ENCODE measurements around the gene C2CD4A.

The C2CD4A gene

DNA sequence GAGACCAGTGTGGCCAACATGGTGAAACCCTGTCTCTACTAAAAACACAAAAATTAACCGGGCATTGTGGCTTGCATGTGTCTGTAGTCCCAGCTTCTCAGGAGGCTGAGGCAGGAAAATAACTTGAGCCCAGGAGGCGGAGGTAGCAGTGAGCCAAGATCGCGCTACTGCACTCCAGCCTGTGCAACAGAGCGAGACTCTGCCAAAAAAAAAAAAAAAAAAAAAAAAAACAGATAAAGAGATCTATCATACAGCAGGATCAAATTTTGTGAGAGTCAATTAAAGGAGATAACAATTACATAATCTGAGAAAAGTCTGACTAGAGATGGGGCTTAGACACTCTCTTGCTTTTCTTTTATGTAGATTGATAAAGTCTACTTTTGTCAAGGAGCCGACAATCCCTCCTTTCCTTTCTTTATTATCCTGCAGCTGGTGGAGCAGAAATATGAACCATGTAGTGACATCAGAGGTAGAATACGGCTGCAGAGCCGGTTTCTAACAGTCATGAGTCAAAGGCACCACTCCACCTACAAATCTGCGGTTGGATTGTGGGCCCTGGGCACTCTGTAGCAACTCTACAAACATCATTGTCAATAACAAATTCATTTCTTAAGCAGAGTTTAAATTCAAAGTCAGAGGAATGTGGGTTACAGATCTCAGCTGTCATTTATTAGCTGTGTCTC lies 9.0 kb downstream of the C2CD4A start:
- Mint-ChIP-seq H3K4me3 (no peak overlapping the region), H3K36me3 (no peaks in the 10 kb centered on the region), H3K27ac (no peak overlapping the region), H3K9me3 (no peaks in the 10 kb centered on the region), H3K27me3 (peaks cover 2% of the 10 kb centered on the region), H3K4me1 (no peaks in the 10 kb centered on the region)

DNA sequence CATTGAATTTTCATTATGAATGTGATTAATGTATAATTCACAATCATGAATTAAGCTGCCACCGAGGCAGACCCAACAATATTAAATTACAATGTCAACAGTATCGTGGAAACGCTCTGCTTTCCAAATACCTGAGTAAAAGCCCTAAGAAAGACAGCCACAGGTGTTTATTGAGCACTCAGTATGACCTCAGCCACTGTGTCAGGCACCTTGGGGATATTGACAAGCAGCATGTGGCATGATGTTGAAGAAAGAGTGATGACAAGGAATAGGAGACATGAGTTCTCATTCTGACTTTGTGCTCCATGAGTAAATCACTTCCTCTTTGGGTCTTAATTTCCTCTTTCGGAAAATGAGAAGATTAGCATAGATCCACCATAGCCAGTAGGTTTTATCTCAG lies 12.8 kb downstream of the C2CD4A start:
- no peaks in the 10 kb centered on the region for H3K9me3 Mint-ChIP-seq
- H3K4me3 Mint-ChIP-seq, result no peak overlapping the region
- no peaks in the 10 kb centered on the region for H3K36me3 Mint-ChIP-seq
- no peak overlapping the region for H3K27ac Mint-ChIP-seq
- no peaks in the 10 kb centered on the region for H3K27me3 Mint-ChIP-seq
- no peaks in the 10 kb centered on the region for H3K4me1 Mint-ChIP-seq

DNA sequence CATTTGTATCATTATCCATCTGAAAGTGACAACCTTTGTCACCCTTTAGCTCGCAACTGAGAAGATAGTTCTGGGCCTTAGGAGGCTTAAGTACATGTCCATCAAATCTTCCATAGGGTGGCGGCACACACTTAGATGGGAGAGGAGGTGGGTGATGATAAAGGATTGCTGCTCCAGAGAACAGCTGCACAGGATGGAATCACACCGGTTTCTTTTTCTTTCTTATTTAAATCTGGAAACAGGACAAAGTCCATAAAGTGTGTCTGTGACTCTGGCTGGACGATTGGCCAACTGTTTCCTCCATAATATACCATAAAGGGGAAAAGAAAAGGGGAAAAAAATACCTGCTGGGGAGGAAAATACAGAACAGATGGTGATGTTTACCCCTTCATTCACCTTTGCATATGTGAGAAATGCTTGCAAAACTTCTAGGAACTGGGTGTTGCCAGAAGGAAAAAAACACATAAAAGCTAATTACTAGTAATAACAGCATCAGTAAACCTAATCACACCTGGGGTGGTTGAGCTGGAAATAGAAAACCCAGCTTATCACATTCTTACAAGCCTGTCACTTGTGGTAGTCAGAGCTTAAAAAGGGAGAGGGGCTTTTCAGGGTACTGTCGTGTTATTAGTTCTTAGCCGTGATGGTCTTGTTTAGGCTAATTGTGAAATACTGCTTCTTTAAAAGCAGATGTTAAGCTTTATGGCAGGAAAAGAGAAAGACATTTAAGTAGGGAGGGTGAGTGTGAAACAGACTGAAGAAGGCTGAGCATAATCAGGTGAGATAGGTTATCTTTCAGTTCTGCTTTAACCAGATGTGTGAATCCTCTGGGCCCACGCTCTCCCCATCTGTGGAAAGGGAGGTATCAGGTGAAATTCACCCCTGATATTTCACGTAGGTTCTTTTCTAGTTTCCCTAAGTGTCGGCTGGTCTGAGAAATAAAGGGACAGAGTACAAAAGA lies 16.7 kb downstream of the C2CD4A start:
- H3K4me1 Mint-ChIP-seq, result no peaks in the 10 kb centered on the region
- no peak overlapping the region for H3K4me3 Mint-ChIP-seq
- H3K27ac Mint-ChIP-seq, result no peak overlapping the region
- no peaks in the 10 kb centered on the region for H3K36me3 Mint-ChIP-seq
- H3K27me3 Mint-ChIP-seq, result no peaks in the 10 kb centered on the region
- H3K9me3 Mint-ChIP-seq, result no peaks in the 10 kb centered on the region

DNA sequence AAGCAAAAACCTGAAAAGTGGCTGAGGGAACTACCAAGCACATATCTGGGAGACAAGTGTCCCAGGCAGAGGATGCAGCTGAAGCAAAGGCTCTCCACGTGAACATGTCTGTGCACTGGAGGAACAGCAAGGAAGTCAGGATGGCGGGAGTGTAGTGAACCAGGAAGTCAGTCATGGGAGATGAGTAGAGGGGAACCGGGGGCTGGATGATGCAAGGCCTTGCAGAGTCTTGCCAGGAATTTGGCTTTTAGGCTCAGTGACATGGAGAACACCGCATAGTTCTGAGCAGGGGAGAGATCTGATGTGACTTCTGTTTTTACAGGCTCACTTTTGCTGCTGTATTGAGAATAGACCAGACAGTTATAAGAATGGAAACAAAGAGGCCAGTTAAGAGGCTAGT lies 19.0 kb downstream of the C2CD4A start:
- H3K9me3 Mint-ChIP-seq, result no peaks in the 10 kb centered on the region
- no peaks in the 10 kb centered on the region for H3K36me3 Mint-ChIP-seq
- H3K27me3 Mint-ChIP-seq, result peaks cover 1% of the 10 kb centered on the region
- H3K27ac Mint-ChIP-seq, result no peak overlapping the region
- no peaks in the 10 kb centered on the region for H3K4me1 Mint-ChIP-seq
- H3K4me3 Mint-ChIP-seq, result no peak overlapping the region

DNA sequence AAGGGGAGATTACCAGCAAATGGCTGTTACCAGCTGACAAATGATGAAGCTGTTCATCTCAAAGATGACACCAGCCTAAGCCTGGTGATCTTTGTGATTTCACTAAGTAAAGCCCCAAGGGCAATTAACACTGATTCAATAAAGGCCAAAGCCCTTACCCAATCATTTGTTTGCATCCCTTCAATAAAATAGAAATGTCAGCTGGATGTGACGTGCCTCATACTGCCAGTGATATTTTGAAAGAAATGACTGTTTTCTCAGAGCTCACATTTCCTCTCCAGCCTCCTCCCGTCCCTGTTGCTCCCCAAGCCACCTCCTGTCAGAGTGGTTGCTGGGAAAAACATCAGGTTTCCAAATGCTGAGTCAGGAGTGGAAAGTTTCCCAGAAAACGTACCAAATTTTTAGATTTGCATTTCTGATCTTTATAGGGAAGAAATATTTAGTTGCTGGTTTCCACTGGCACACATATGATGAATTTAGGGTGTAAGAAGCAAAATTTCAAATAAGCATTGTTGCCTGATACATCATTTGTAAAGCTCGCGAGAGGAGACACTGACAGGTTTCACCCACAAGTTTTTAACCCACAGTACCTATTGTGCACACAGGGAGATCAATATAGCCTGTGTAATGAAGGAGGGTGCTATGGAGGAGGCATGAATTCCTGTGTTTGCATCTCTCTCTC lies 21.0 kb downstream of the C2CD4A start:
- Mint-ChIP-seq H3K27ac (no peak overlapping the region), H3K36me3 (no peaks in the 10 kb centered on the region), H3K4me3 (no peak overlapping the region), H3K4me1 (no peaks in the 10 kb centered on the region), H3K9me3 (no peaks in the 10 kb centered on the region), H3K27me3 (peaks cover 1% of the 10 kb centered on the region)

DNA sequence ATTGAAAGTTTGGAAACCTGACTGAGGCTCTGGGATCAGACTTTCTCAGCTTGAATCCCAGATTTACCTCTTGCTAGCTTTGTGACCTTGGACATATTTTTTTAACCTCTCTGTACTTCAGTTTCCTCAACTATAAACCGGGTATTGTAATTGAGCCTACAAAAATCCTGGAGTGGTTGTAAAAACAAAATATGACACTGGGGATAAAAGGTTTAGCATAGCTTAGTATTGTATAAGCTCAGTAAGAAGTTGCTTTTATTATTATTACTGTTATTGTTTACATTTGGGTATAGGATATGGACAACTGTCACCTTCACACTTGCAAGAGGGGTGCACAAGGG lies 21.5 kb downstream of the C2CD4A start:
- Mint-ChIP-seq H3K36me3 (no peaks in the 10 kb centered on the region), H3K27me3 (peaks cover 1% of the 10 kb centered on the region), H3K9me3 (no peaks in the 10 kb centered on the region), H3K27ac (no peak overlapping the region), H3K4me1 (no peaks in the 10 kb centered on the region), H3K4me3 (no peak overlapping the region)

DNA sequence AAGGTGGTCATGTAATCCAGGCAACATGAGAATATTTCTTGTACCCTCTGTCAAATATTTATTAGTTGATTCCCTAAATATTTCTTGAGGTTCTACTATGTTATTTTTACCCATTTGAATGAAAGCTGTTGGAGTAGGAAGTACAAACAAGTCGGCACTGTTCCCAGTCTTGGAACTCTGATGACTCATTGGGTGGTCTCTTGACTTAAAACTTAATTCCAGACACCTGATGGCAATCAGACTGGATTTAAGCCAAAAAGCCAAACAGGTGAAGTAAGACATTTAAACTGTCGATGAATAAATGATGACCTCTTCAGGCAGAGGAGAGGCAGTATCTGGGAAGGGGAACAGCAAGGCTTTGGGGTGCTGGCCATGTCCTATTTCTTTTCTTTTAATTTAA lies 22.8 kb downstream of the C2CD4A start:
- Mint-ChIP-seq H3K4me3 (no peak overlapping the region), H3K27ac (no peak overlapping the region), H3K9me3 (no peaks in the 10 kb centered on the region), H3K4me1 (no peaks in the 10 kb centered on the region), H3K36me3 (no peaks in the 10 kb centered on the region), H3K27me3 (peaks cover 1% of the 10 kb centered on the region)

DNA sequence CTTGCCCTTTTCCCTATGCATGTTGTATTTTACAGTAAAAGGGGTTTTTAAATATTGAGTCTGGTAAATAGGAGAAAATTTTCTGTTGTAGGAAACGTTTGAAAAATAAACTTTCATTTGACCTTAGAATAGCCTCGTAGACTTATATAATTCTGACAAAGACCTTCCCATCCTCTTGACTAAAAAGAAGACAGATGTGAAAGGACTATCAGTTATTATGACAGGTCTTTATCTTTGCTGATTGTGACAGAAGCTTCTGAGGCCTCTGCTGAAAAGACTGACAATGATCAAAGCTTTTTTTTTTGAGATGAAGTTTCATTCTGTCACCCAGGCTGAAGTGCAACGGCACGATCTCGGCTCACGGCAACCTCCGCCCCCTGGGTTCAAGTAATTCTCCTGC lies 24.2 kb downstream of the C2CD4A start:
- H3K9me3 Mint-ChIP-seq, result no peaks in the 10 kb centered on the region
- H3K27me3 Mint-ChIP-seq, result peaks cover 1% of the 10 kb centered on the region
- no peak overlapping the region for H3K27ac Mint-ChIP-seq
- no peaks in the 10 kb centered on the region for H3K36me3 Mint-ChIP-seq
- H3K4me1 Mint-ChIP-seq, result no peaks in the 10 kb centered on the region
- no peak overlapping the region for H3K4me3 Mint-ChIP-seq

DNA sequence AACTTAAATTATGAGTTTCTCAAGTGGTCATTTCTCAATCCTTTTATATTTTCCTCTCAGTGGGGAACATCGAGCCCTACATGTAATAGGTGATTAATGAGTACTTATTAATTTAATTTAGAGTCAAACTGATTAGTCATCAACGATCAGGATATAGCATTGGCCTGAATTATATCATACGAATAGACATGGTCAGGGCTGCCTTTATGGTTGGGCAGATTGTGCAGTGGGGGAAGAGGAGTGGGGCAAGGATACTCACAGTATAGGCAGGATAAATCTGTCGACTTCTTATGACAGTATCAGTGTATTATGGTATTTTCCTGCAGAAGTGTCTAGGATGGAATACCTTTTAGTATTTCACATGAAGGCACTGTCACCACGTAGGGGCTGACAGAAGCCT lies 27.0 kb downstream of the C2CD4A start:
- Mint-ChIP-seq H3K9me3 (no peaks in the 10 kb centered on the region), H3K27me3 (peaks cover 1% of the 10 kb centered on the region), H3K27ac (no peak overlapping the region), H3K36me3 (no peaks in the 10 kb centered on the region), H3K4me3 (no peak overlapping the region), H3K4me1 (no peaks in the 10 kb centered on the region)

DNA sequence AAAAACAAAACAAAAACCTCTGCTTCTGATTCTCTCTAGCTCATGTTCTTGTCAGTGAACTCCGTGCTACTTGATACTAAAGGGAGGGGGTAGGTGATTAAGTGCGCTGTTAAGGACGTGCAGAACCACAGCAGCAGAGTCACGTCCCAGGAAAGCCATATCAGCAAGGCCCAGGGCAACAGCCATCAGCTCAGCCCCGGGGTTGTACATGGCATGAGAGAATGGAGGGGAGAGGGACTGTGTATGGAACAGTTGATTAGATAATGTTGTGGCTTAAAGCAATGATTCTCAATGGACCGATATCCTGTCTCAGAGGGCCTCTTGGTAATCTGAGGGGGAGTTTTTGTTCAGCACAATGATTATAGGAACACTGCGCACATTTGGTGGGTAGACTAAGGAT lies 27.6 kb downstream of the C2CD4A start:
- Mint-ChIP-seq H3K36me3 (no peaks in the 10 kb centered on the region), H3K4me3 (no peak overlapping the region), H3K9me3 (no peaks in the 10 kb centered on the region), H3K4me1 (no peaks in the 10 kb centered on the region), H3K27me3 (peaks cover 3% of the 10 kb centered on the region), H3K27ac (no peak overlapping the region)

DNA sequence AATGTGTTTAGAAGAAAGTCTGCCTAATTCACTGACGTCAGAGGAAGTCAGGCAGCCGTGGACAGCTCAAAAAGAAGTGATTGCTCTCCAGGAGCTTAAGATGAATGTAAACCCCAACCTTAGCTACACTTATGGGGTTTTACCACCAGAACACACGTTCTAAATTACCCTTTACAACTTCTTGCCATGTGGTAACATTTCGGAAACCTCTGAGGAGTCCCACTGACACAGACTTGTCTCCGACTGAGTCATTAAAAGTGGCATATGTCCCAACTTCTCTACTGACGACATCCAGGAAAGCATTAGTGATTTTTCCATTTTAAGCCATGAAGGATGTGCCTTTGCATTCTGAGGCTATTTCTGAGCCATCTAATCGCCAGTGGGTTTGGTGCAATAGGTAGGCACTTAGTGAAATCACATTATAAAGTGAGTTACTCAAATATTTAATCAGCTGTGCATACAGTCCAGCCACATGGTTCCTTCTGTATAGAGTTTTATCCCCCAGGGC lies 32.4 kb downstream of the C2CD4A start:
- H3K4me3 Mint-ChIP-seq, result no peak overlapping the region
- H3K9me3 Mint-ChIP-seq, result no peaks in the 10 kb centered on the region
- no peak overlapping the region for H3K27ac Mint-ChIP-seq
- H3K27me3 Mint-ChIP-seq, result peaks cover 7% of the 10 kb centered on the region
- no peaks in the 10 kb centered on the region for H3K36me3 Mint-ChIP-seq
- H3K4me1 Mint-ChIP-seq, result no peaks in the 10 kb centered on the region

DNA sequence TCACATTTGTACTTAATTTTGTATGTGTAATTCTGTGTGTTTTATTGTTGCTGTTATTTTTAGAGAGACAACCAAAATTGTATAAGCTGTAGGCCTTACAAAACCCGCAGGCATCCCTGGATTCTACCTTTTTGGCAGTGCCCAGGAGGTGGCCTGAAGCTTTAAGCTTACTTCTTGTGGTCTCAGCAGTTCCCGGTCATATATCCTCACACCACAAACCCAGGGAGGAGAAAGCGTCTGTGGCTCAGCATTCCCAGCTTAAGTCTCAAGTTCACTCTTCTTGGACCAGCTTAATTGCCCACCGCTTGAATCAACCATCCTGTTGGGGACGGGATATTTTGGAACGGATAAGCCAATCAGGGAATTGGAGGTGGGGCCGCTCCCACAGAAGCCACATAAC lies 36.7 kb downstream of the C2CD4A start:
- Mint-ChIP-seq H3K4me1 (no peaks in the 10 kb centered on the region), H3K36me3 (no peaks in the 10 kb centered on the region), H3K27ac (no peak overlapping the region), H3K4me3 (no peak overlapping the region), H3K9me3 (no peaks in the 10 kb centered on the region), H3K27me3 (peaks cover 8% of the 10 kb centered on the region)

DNA sequence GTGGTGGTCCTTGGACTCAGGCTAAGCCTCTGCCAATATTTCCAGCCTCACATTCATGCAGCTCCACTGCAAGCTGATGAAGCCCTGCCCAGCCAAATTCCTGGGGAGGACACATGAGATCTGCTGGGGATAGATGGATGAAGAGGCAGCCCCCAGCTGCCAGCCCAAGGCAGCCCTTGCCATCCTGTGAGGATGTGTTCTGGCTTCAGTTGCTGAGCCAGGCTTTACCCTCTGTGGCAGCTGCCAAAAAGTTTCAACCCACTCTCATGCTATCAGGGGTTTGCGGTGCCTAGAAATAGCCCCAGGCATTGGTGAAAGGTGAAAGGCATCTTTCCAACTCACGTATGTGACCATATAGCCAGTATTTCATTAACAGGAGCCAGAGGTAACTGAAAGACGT lies 37.6 kb downstream of the C2CD4A start:
- Mint-ChIP-seq H3K27ac (peak overlapping the region; percentile 5), H3K4me3 (no peak overlapping the region), H3K9me3 (no peaks in the 10 kb centered on the region), H3K36me3 (no peaks in the 10 kb centered on the region), H3K27me3 (peaks cover 6% of the 10 kb centered on the region), H3K4me1 (no peaks in the 10 kb centered on the region)

DNA sequence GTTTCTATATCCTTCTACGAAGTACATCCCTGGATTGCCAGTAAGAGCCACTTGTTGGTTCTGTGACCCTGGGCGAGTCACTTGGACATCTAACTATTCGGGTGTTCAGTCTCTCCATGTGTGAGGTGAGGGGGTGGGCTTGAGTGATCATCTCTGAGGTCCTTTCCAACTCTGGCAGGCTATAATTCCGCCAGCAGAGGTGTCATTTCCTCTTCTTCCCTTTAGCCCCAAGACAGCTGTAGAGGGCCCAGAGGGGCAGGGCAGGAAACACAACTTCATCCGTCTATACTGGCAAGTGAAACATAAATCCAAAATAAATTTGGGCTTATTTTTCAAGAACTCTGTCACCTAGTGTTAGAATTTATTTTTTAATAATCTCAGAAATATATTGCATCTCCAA lies 38.1 kb downstream of the C2CD4A start:
- no peaks in the 10 kb centered on the region for H3K36me3 Mint-ChIP-seq
- H3K27ac Mint-ChIP-seq, result no peak overlapping the region
- no peaks in the 10 kb centered on the region for H3K9me3 Mint-ChIP-seq
- H3K4me3 Mint-ChIP-seq, result no peak overlapping the region
- H3K27me3 Mint-ChIP-seq, result peaks cover 6% of the 10 kb centered on the region
- H3K4me1 Mint-ChIP-seq, result peaks cover under 1% of the 10 kb centered on the region

DNA sequence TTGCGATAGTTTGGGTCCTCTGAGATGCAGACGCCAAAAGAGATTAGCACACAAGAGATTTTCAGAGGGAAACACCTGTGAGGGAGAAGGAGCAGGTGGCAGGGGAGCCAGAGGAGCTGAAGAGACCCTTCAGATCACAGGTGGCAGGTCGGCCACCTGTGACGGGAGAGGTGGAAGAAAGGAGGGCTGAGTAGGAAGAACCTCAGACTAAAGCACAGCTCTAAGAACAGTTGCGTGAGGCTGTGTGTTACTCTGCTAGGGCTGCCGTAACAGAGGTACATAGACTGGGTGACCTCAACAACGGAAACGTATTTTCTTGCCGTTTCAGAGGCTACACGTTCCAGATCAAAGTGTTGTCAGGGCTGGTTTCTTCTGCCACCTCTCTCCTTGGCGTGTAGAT lies 38.5 kb downstream of the C2CD4A start:
- H3K27me3 Mint-ChIP-seq, result peaks cover 6% of the 10 kb centered on the region
- peaks cover 4% of the 10 kb centered on the region for H3K4me1 Mint-ChIP-seq
- H3K36me3 Mint-ChIP-seq, result no peaks in the 10 kb centered on the region
- no peak overlapping the region for H3K4me3 Mint-ChIP-seq
- no peaks in the 10 kb centered on the region for H3K9me3 Mint-ChIP-seq
- H3K27ac Mint-ChIP-seq, result no peak overlapping the region

DNA sequence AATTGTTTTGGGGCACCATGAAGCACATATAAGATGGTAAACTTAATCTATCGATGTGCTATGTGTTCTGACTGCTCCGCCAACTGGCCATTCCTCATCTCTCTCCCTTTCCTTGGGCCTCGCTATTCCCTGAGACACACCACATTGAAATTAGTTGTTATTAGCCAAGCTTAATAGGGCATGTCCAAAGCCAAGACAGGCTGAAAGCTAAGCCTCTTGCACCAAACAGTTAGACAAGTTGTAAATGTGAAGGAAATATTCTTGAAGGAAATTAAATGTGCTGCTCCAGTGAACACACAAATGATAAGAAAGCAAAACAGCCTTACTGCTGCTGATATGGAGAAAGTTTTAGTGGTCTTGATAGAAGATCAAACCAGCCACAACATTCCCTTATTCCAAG lies 39.3 kb downstream of the C2CD4A start:
- Mint-ChIP-seq H3K27me3 (peaks cover 6% of the 10 kb centered on the region), H3K27ac (no peak overlapping the region), H3K36me3 (no peaks in the 10 kb centered on the region), H3K9me3 (no peaks in the 10 kb centered on the region), H3K4me1 (peaks cover 12% of the 10 kb centered on the region), H3K4me3 (no peak overlapping the region)
